SK-N-SH (cell line): ENCODE data around the gene CNN2. TPM values are rescaled to one million over a fixed set of nuclear protein-coding genes. Genes with fewer than 3 reads are reported as not detected.
A peak's percentile ranks its signal among the peaks of the same experiment; 100 is the strongest.

Experiments
- CTCF ChIA-PET: fragments of 300-600, 350-600 bp; formaldehyde crosslinking; extraction: SDS; loops from one replicate; lab custom pipeline; 2021; lab: Yijun Ruan, JAX
- POLR2A ChIA-PET: fragments of 350-600 bp; sonication (Branson Sonifier 250); formaldehyde crosslinking; extraction: SDS; loops from one replicate; lab custom pipeline; 2020; ENCODE audit warnings: antibody characterized with exemption, inconsistent platforms; lab: Yijun Ruan, JAX
- DNase-seq: peaks from one replicate; pipeline ENCODE4 v3.0.0; 2012
- H2AFZ ChIP-seq: fragments of 200-600 bp; sonication (generic); 2 replicates; pipeline ENCODE4 v1.8.1; 2016; ENCODE audit warnings: antibody characterized with exemption, mild to moderate bottlenecking, low read depth
- H3F3A ChIP-seq: fragments of 200-600 bp; sonication (generic); replicated peaks from 2 replicates; pipeline ENCODE3; 2016; ENCODE audit warnings: antibody characterized with exemption, mild to moderate bottlenecking; ENCODE audit not compliant: insufficient read depth
- H3K27ac ChIP-seq, 2 experiments: fragments of 200-500 bp in 1 of 2; fragments of 200-600 bp in 1 of 2; sonication (Bioruptor generic) in 1 of 2; sonication (generic), shearing (Covaris generic) in 1 of 2; 2 replicates each; pipeline versions ENCODE4 v1.5.1 to v1.6.1; 2014 to 2016; ENCODE audit warnings: low read depth in 2 of 2, inconsistent platforms in 1 of 2, low read length in 1 of 2, mild to moderate bottlenecking in 1 of 2, mixed read lengths in 1 of 2
- H3K27me3 ChIP-seq: fragments of 200-600 bp; sonication (generic), shearing (Covaris generic); 2 replicates; pipeline ENCODE4 v1.6.1; 2016; ENCODE audit warnings: mixed run types; ENCODE audit not compliant: insufficient read depth
- H3K36me3 ChIP-seq, 2 experiments: fragments of 200-500 bp in 1 of 2; fragments of 200-600 bp in 1 of 2; sonication (Bioruptor generic) in 1 of 2; sonication (generic) in 1 of 2; replicated peaks in 1 of 2; 2 replicates each; pipeline versions ENCODE3 to v1.5.1; 2014 to 2016; ENCODE audit warnings: low read length in 1 of 2, mild to moderate bottlenecking in 1 of 2; ENCODE audit not compliant: insufficient read depth in 2 of 2, control insufficient read depth in 1 of 2
- H3K4me1 ChIP-seq, 2 experiments: fragments of 200-500 bp in 1 of 2; fragments of 200-600 bp in 1 of 2; sonication (Bioruptor generic) in 1 of 2; sonication (generic), shearing (Covaris generic) in 1 of 2; 2 replicates each; pipeline versions ENCODE4 v1.5.1 to v1.6.1; 2014 to 2016; ENCODE audit warnings: low read depth in 1 of 2, low read length in 1 of 2, mixed run types in 1 of 2; ENCODE audit not compliant: insufficient read depth in 2 of 2, control insufficient read depth in 1 of 2
- H3K4me2 ChIP-seq: fragments of 200-600 bp; sonication (generic), shearing (Covaris generic); 2 replicates; pipeline ENCODE4 v1.6.1; 2017; ENCODE audit warnings: mixed run types
- H3K4me3 ChIP-seq, 2 experiments: fragments of 200-500 bp in 1 of 2; fragments of 200-600 bp in 1 of 2; sonication (Bioruptor generic) in 1 of 2; sonication (generic), shearing (Covaris generic) in 1 of 2; 2 replicates each; pipeline versions ENCODE4 v1.5.1 to v1.8.1; 2014 to 2016; ENCODE audit warnings: low read depth in 2 of 2, inconsistent platforms in 1 of 2, low read length in 1 of 2, mild to moderate bottlenecking in 1 of 2, mixed read lengths in 1 of 2, moderate library complexity in 1 of 2
- H3K79me2 ChIP-seq: fragments of 200-600 bp; sonication (generic); 2 replicates; pipeline ENCODE4 v1.8.1; 2017; ENCODE audit warnings: mild to moderate bottlenecking; ENCODE audit not compliant: insufficient read depth
- H3K9ac ChIP-seq: fragments of 200-600 bp; sonication (generic); 2 replicates; pipeline ENCODE4 v1.6.1; 2017; ENCODE audit warnings: mixed run types
- H3K9me2 ChIP-seq: fragments of 200-600 bp; sonication (generic); 2 replicates; pipeline ENCODE4 v1.6.1; 2017; ENCODE audit warnings: mixed run types
- H3K9me3 ChIP-seq: fragments of 200-600 bp; sonication (generic); 2 replicates; pipeline ENCODE4 v1.6.1; 2017; ENCODE audit warnings: mixed run types, mild to moderate bottlenecking, moderate library complexity
- H4K20me1 ChIP-seq: fragments of 200-600 bp; sonication (generic); 2 replicates; pipeline ENCODE4 v1.6.1; 2017; ENCODE audit warnings: mild to moderate bottlenecking, mixed run types; ENCODE audit not compliant: insufficient read depth
- CHD2 ChIP-seq: fragments of 150-350 bp; IDR thresholded peaks from 2 replicates; pipeline ENCODE4 v1.6.1; 2018; ENCODE audit warnings: low read length; ENCODE audit not compliant: partially characterized antibody
- ELF1 ChIP-seq: IDR thresholded peaks from 2 replicates; pipeline ENCODE4 v1.4.0; 2012
- EP300 ChIP-seq, 2 experiments: IDR thresholded peaks; 2 replicates each; pipeline versions ENCODE4 v1.4.0 to v1.6.1; 2012; ENCODE audit warnings: borderline replicate concordance in 1 of 2, low read depth in 1 of 2, low read length in 1 of 2
- FOSL2 ChIP-seq: IDR thresholded peaks from 2 replicates; pipeline ENCODE4 v1.4.0; 2012; ENCODE audit warnings: low read depth, mild to moderate bottlenecking, moderate library complexity, borderline replicate concordance
- FOXJ3 ChIP-seq: sonication (generic); formaldehyde crosslinking; IDR thresholded peaks from 2 replicates; pipeline ENCODE4 v1.5.1; 2020; ENCODE audit warnings: mild to moderate bottlenecking, missing genetic modification reagents
- FOXM1 ChIP-seq: IDR thresholded peaks from 2 replicates; pipeline ENCODE4 v1.4.0; 2012; ENCODE audit warnings: low read depth, mild to moderate bottlenecking
- GATA2 ChIP-seq: sonication (generic); formaldehyde crosslinking; IDR thresholded peaks from 2 replicates; pipeline ENCODE4 v1.5.0; 2020; ENCODE audit warnings: mild to moderate bottlenecking, missing genetic modification reagents
- IRF3 ChIP-seq: fragments of 150-350 bp; IDR thresholded peaks from 2 replicates; pipeline ENCODE4 v1.6.1; 2016; ENCODE audit warnings: mild to moderate bottlenecking, low read depth, low read length
- JUND ChIP-seq: IDR thresholded peaks from 2 replicates; pipeline ENCODE4 v1.4.0; 2012
- MAX ChIP-seq: IDR thresholded peaks from 2 replicates; pipeline ENCODE4 v1.4.0; 2012; ENCODE audit warnings: low read depth
- MEF2A ChIP-seq: IDR thresholded peaks from 2 replicates; pipeline ENCODE4 v1.4.0; 2012; ENCODE audit warnings: low read depth, borderline replicate concordance
- NRF1 ChIP-seq: IDR thresholded peaks from 2 replicates; pipeline ENCODE4 v1.6.1; 2012; ENCODE audit warnings: low read depth, mild to moderate bottlenecking, low read length
- PBX3 ChIP-seq: IDR thresholded peaks from 2 replicates; pipeline ENCODE4; 2012
- POLR2AphosphoS5 ChIP-seq: IDR thresholded peaks from 2 replicates; pipeline ENCODE4 v1.6.1; 2012; ENCODE audit warnings: low read depth, low read length
- RAD21 ChIP-seq: IDR thresholded peaks from 2 replicates; pipeline ENCODE4 v1.6.1; 2012; ENCODE audit warnings: mild to moderate bottlenecking, low read length
- RCOR1 ChIP-seq: fragments of 150-350 bp; IDR thresholded peaks from 2 replicates; pipeline ENCODE4 v1.6.1; 2017; ENCODE audit warnings: antibody characterized with exemption, low read length
- REST ChIP-seq: IDR thresholded peaks from 2 replicates; pipeline ENCODE4 v1.6.1; 2012; ENCODE audit warnings: mild to moderate bottlenecking, low read depth, low read length, moderate library complexity
- RFX5 ChIP-seq: IDR thresholded peaks from 2 replicates; pipeline ENCODE4 v1.6.1; 2012; ENCODE audit warnings: mild to moderate bottlenecking, improper control_type of control experiment, low read length
- RXRA ChIP-seq: IDR thresholded peaks from 2 replicates; pipeline ENCODE4 v1.4.0; 2012; ENCODE audit warnings: low read depth, mild to moderate bottlenecking, borderline replicate concordance
- SIN3A ChIP-seq: IDR thresholded peaks from 2 replicates; pipeline ENCODE4 v1.6.1; 2012; ENCODE audit warnings: low read depth, mild to moderate bottlenecking, low read length, moderate library complexity, borderline replicate concordance
- SMC3 ChIP-seq: IDR thresholded peaks from 2 replicates; pipeline ENCODE4 v1.6.1; 2012; ENCODE audit warnings: low read depth, low read length, improper control_type of control experiment
- TCF12 ChIP-seq: IDR thresholded peaks from 2 replicates; pipeline ENCODE4 v1.4.0; 2012
- TEAD4 ChIP-seq: IDR thresholded peaks from 2 replicates; pipeline ENCODE4 v1.4.0; 2012; ENCODE audit warnings: mild to moderate bottlenecking, borderline replicate concordance; ENCODE audit not compliant: insufficient read depth
- USF1 ChIP-seq: IDR thresholded peaks from 2 replicates; pipeline ENCODE4 v1.4.0; 2012; ENCODE audit warnings: low read depth, borderline replicate concordance
- USF2 ChIP-seq: fragments of 150-350 bp; IDR thresholded peaks from 2 replicates; pipeline ENCODE4 v1.6.1; 2017; ENCODE audit warnings: antibody characterized with exemption, low read length, low read depth, borderline replicate concordance
- YY1 ChIP-seq: IDR thresholded peaks from 2 replicates; pipeline ENCODE4 v1.4.0; 2012; ENCODE audit warnings: low read depth, mild to moderate bottlenecking
- WGBS: methylation state at CpG from one replicate; pipeline ENCODE4 v1.1.6; 2017; ENCODE audit warnings: low lambda C conversion rate; 5-methylcytosine and 5-hydroxymethylcytosine counted together
- polyA plus RNA-seq, 3 experiments: library from polyadenylated mRNA; depleted of rRNA; stranded (reverse); fragments of >200 nt; gene quantifications; 2 replicates each; pipeline ENCODE4 v1.2.3, GENCODE V29; 2012

CNN2 gene
- 152 and 279 TPM in 2 replicates for polyA plus RNA-seq (2012; rRNA removed)
- 125 and 167 TPM in 2 replicates for polyA plus RNA-seq (2012; cell fraction: cytosol; rRNA removed)
- polyA plus RNA-seq (2012; cell fraction: nucleus; rRNA removed), result 199 and 204 TPM in 2 replicates

- Histone ChIP-seq H3K79me2 (peaks cover 44% of the 10 kb centered on the region), H3K4me1 (peaks cover 0 to 14% of the 10 kb centered on the region in 2 experiments; a peak in 1 of 4 replicates), H4K20me1 (peaks cover 23% of the 10 kb centered on the region), H2AFZ (peak within 1 kb of the TSS; percentile 95), H3K9me3 (no peaks in the 10 kb centered on the region), H3K27ac (peak within 1 kb of the TSS; percentile 81 to 84), H3K27me3 (no peaks in the 10 kb centered on the region), H3K4me3 (peak within 1 kb of the TSS; percentile 76 to 97), H3K9ac (peak within 1 kb of the TSS; percentile 86), H3K4me2 (peak within 1 kb of the TSS; percentile 99), H3K36me3 (peaks cover 7 to 8% of the 10 kb centered on the region in 2 experiments), H3K9me2 (no peaks in the 10 kb centered on the region), H3F3A (peaks cover 40% of the 10 kb centered on the region)
- peak; percentile 87 for DNase-seq
- CTCF ChIA-PET, result interaction anchor here (0.9 to 2.7 kb wide), 4 partner anchors 55 to 218 kb away, joined by 3 to 11 read pairs (median 4); no protein-coding TSS in a partner anchor
- POLR2A ChIA-PET, result interaction anchor here (0.5 to 1.2 kb wide), 2 partner anchors 18 to 215 kb away, joined by 3 to 4 read pairs; partner anchors contain the start of gene ATP5F1D
- 28% methylated on average over 5 of the region's 63 CpGs for WGBS
- no peak for TF ChIP-seq CHD2
- TF ChIP-seq NRF1, result no peak
- no peak for TF ChIP-seq FOXM1
- TF ChIP-seq RXRA, result no peak
- TF ChIP-seq REST, result no peak
- no peak for TF ChIP-seq JUND
- no peak for TF ChIP-seq USF2
- TF ChIP-seq RAD21, result no peak
- TF ChIP-seq TCF12, result no peak
- no peak for TF ChIP-seq PBX3
- no peak for TF ChIP-seq FOXJ3 (CRISPR knock-in tag)
- TF ChIP-seq MAX, result peak; percentile 13; the same call in 1 of the 2 replicates
- TF ChIP-seq TEAD4, result peak; percentile 65; the same call in 1 of the 2 replicates
- TF ChIP-seq SIN3A, result no peak
- no peak for TF ChIP-seq YY1
- no peak for TF ChIP-seq GATA2
- TF ChIP-seq RCOR1, result no peak
- TF ChIP-seq ELF1, result 0 out of 2 replicates have a peak, but pooled peaks have one; percentile 21
- no peak for TF ChIP-seq EP300 (IDR thresholded peaks at IDR 0.05; ENCODE audit: borderline replicate concordance in 1 of 2, low read depth in 1 of 2, low read length in 1 of 2)
- TF ChIP-seq SMC3, result 0 out of 2 replicates have a peak, but pooled peaks have one; percentile 7
- peak; percentile 73 for TF ChIP-seq POLR2AphosphoS5
- no peak for TF ChIP-seq RFX5
- TF ChIP-seq IRF3, result no peak
- TF ChIP-seq FOSL2, result no peak
- no peak for TF ChIP-seq MEF2A
- no peak for TF ChIP-seq USF1
Measured at GRCh38 chr19:1025960-1026782, at the start of gene CNN2. TSS of gene CNN2 (plus strand) at chr19:1026608. CDS start at chr19:1026662, 54 bp downstream.
